Type B pancreatic cell (in vitro differentiated cells): ENCODE measurements around the gene MCRIP2. TPM values are rescaled to one million over a fixed set of nuclear protein-coding genes. Genes with fewer than 3 reads are reported as not detected.

Source experiments
- DNase-seq: peaks from one replicate; pipeline ENCODE4 v3.0.0; 2021; ENCODE audit warnings: mixed read lengths; ENCODE audit not compliant: unreplicated experiment; ENCODE audit errors: extremely low spot score
- H3K27ac Mint-ChIP-seq: 2 replicates; pipeline ENCODE4 v1.8.0; 2021; ENCODE audit warnings: mild to moderate bottlenecking, mixed read lengths
- H3K27me3 Mint-ChIP-seq: 2 replicates; pipeline ENCODE4 v1.8.0; 2021; ENCODE audit warnings: mixed read lengths
- H3K36me3 Mint-ChIP-seq: 2 replicates; pipeline ENCODE4 v1.8.0; 2021; ENCODE audit warnings: mixed read lengths
- H3K4me1 Mint-ChIP-seq: one replicate; pipeline ENCODE4 v1.8.0; 2021; ENCODE audit warnings: mixed read lengths; ENCODE audit not compliant: unreplicated experiment
- H3K4me3 Mint-ChIP-seq: 2 replicates; pipeline ENCODE4 v1.8.0; 2021; ENCODE audit warnings: mild to moderate bottlenecking, mixed read lengths
- H3K9me3 Mint-ChIP-seq: 2 replicates; pipeline ENCODE4 v1.8.0; 2021; ENCODE audit warnings: mixed read lengths
- CTCF ChIP-seq: fragments of 200-600 bp; sonication (generic); conservative IDR thresholded peaks from 2 replicates; pipeline ENCODE4 v1.5.0; 2021; ENCODE audit warnings: antibody characterized with exemption, mild to moderate bottlenecking
- total RNA-seq: library from RNA; stranded (reverse); gene quantifications from 2 replicates; pipeline ENCODE4 v1.2.1, GENCODE V29; 2021; ENCODE audit warnings: low replicate concordance

MCRIP2 gene
- total RNA-seq, 1 donor from 2014 or later, result 36.8 TPM

- no peak for TF ChIP-seq CTCF
- DNase-seq, result no peak
- no peaks in the 10 kb centered on the region for H3K27me3 Mint-ChIP-seq
- H3K36me3 Mint-ChIP-seq, result no peaks in the 10 kb centered on the region
- H3K4me3 Mint-ChIP-seq, result no peak overlapping the region
- no peaks in the 10 kb centered on the region for H3K9me3 Mint-ChIP-seq
- no peak overlapping the region for H3K27ac Mint-ChIP-seq
- H3K4me1 Mint-ChIP-seq, result peaks cover 15% of the 10 kb centered on the region
These were observed 13.1 kb upstream of the MCRIP2 start for GRCh38 chr16:628321-629061.

- no peak for DNase-seq
- Mint-ChIP-seq H3K27me3 (no peaks in the 10 kb centered on the region), H3K4me1 (peaks cover 9% of the 10 kb centered on the region), H3K36me3 (no peaks in the 10 kb centered on the region), H3K9me3 (no peaks in the 10 kb centered on the region), H3K27ac (no peak overlapping the region), H3K4me3 (peak overlapping the region; percentile 9)
- TF ChIP-seq CTCF, result no peak
These were observed 12.3 kb upstream of the MCRIP2 start for GRCh38 chr16:629185-629832.

GRCh38 chr16:629833-630248 lies 11.8 kb upstream of the MCRIP2 start:
- no peaks in the 10 kb centered on the region for H3K27me3 Mint-ChIP-seq

GRCh38 chr16:630249-630814 lies 11.3 kb upstream of the MCRIP2 start:
- no peak for DNase-seq
- Mint-ChIP-seq H3K27me3 (no peaks in the 10 kb centered on the region), H3K9me3 (no peaks in the 10 kb centered on the region), H3K27ac (no peak overlapping the region), H3K36me3 (no peaks in the 10 kb centered on the region), H3K4me3 (no peak overlapping the region), H3K4me1 (peaks cover 5% of the 10 kb centered on the region)
- TF ChIP-seq CTCF, result no peak

More at GRCh38 chr16:629833-630248, 11.8 kb upstream of the MCRIP2 start:
- Mint-ChIP-seq H3K27ac (no peak overlapping the region), H3K9me3 (no peaks in the 10 kb centered on the region), H3K4me1 (peaks cover 5% of the 10 kb centered on the region), H3K36me3 (no peaks in the 10 kb centered on the region), H3K4me3 (peak overlapping the region; percentile 36)
- no peak for DNase-seq
- no peak for TF ChIP-seq CTCF

GRCh38 chr16:630815-631405 lies 10.7 kb upstream of the MCRIP2 start, which contains the start of gene WFIKKN1:
Gene WFIKKN1, plus strand, starts transcription at chr16:630985. Its CDS starts 269 bp downstream, at chr16:631254.
- Mint-ChIP-seq H3K27me3 (no peaks in the 10 kb centered on the region), H3K36me3 (no peaks in the 10 kb centered on the region), H3K27ac (no peak within 1 kb of the TSS), H3K4me1 (peaks cover 5% of the 10 kb centered on the region), H3K9me3 (no peaks in the 10 kb centered on the region), H3K4me3 (peak within 1 kb of the TSS; percentile 36)
- no peak for TF ChIP-seq CTCF
- DNase-seq, result no peak
